Measurements from ENCODE around the gene CCL11.

The CCL11 gene

GRCh38 chr17:34311291-34311690 lies 25.7 kb downstream of the CCL11 start:
- TF ChIP-seq, protein P1, sequence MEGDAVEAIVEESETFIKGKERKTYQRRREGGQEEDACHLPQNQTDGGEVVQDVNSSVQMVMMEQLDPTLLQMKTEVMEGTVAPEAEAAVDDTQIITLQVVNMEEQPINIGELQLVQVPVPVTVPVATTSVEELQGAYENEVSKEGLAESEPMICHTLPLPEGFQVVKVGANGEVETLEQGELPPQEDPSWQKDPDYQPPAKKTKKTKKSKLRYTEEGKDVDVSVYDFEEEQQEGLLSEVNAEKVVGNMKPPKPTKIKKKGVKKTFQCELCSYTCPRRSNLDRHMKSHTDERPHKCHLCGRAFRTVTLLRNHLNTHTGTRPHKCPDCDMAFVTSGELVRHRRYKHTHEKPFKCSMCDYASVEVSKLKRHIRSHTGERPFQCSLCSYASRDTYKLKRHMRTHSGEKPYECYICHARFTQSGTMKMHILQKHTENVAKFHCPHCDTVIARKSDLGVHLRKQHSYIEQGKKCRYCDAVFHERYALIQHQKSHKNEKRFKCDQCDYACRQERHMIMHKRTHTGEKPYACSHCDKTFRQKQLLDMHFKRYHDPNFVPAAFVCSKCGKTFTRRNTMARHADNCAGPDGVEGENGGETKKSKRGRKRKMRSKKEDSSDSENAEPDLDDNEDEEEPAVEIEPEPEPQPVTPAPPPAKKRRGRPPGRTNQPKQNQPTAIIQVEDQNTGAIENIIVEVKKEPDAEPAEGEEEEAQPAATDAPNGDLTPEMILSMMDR (IDR thresholded peaks at IDR 0.05; ENCODE audit: low read depth, low read length, missing control alignments) = no peak
- Histone ChIP-seq H3K27ac (no peak overlapping the region), H3K36me3 (replicated peaks) (no peaks in the 10 kb centered on the region), H3K4me3 (ENCODE audit: low read depth, low read length) (no peak overlapping the region), H3K27me3 (replicated peaks) (no peaks in the 10 kb centered on the region)
- no peak for DNase-seq
- in situ Hi-C loops (cut with HindIII; ENCODE audit: low pct_ligation_motif_present, low sequenced_read_pairs) = no loop called here

GRCh38 chr17:34312080-34312479 lies 26.5 kb downstream of the CCL11 start:
- Histone ChIP-seq H3K27me3 (replicated peaks) (no peaks in the 10 kb centered on the region), H3K4me3 (ENCODE audit: low read depth, low read length) (no peak overlapping the region), H3K36me3 (replicated peaks) (no peaks in the 10 kb centered on the region), H3K27ac (no peak overlapping the region)
- TF ChIP-seq, protein P1 (IDR thresholded peaks at IDR 0.05; ENCODE audit: low read depth, low read length, missing control alignments) = no peak
- DNase-seq = no peak
- in situ Hi-C loops (cut with HindIII; ENCODE audit: low pct_ligation_motif_present, low sequenced_read_pairs) = no loop called here

GRCh38 chr17:34313164-34313563 lies 27.6 kb downstream of the CCL11 start:
- Histone ChIP-seq H3K36me3 (replicated peaks) (no peaks in the 10 kb centered on the region), H3K27me3 (replicated peaks) (no peaks in the 10 kb centered on the region), H3K4me3 (ENCODE audit: low read depth, low read length) (no peak overlapping the region), H3K27ac (no peak overlapping the region)
- in situ Hi-C loops (cut with HindIII; ENCODE audit: low pct_ligation_motif_present, low sequenced_read_pairs) = no loop called here
- TF ChIP-seq, protein P1 (IDR thresholded peaks at IDR 0.05; ENCODE audit: low read depth, low read length, missing control alignments) = no peak
- DNase-seq = no peak

DNA sequence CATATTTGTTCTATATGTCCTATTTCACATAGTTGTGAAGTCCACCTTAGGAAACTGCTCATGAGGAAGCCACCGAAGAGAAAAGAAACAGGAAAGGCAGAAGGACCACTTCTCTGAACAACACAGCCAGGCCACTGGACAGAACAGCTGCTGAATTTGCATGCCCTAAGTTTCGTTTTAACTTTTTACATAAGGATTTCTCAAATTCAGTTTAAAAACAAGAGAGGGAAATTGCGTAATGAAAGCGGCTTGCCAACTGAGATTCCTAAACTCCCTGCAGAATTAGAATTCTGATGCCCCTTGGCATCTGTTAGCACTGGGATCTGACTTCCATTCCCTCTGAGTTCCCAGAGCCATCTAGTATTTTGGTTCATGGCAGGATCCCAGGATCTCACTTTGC lies 28.7 kb downstream of the CCL11 start:
- Histone ChIP-seq H3K27me3 (replicated peaks) (no peaks in the 10 kb centered on the region), H3K36me3 (replicated peaks) (no peaks in the 10 kb centered on the region), H3K4me3 (ENCODE audit: low read depth, low read length) (no peak overlapping the region), H3K27ac (no peak overlapping the region)
- DNase-seq = no peak
- in situ Hi-C loops (cut with HindIII; ENCODE audit: low pct_ligation_motif_present, low sequenced_read_pairs) = no loop called here
- TF ChIP-seq, protein P1 (IDR thresholded peaks at IDR 0.05; ENCODE audit: low read depth, low read length, missing control alignments) = no peak

DNA sequence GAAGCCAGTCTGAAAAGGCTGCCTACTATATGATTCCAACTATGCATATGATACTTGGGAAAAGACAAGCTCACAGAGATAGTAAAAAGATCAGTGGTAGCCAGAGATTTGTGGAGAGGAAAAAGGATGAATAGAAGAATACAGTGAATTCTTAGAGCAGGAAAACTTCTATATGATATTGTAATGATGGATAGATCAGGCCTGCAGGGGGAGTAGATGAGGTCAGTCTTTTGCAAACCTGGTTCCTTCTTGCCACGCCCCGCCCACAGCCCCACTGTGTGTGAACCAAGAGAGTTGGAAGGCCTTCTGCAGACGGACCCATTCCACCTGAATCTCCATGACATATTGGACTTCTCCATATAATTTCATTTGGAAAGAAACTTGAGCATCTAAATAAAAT lies 32.9 kb downstream of the CCL11 start:
- H3K27me3 ChIP-seq (replicated peaks) = no peaks in the 10 kb centered on the region
- no peak overlapping the region for H3K4me3 ChIP-seq (ENCODE audit: low read depth, low read length)
- H3K36me3 ChIP-seq (replicated peaks) = no peaks in the 10 kb centered on the region
- TF ChIP-seq, protein P1 (IDR thresholded peaks at IDR 0.05; ENCODE audit: low read depth, low read length, missing control alignments) = no peak
- H3K27ac ChIP-seq = no peak overlapping the region
- no peak for DNase-seq
- in situ Hi-C loops (cut with HindIII; ENCODE audit: low pct_ligation_motif_present, low sequenced_read_pairs) = no loop called here

- in situ Hi-C loops (cut with HindIII; ENCODE audit: low pct_ligation_motif_present, low sequenced_read_pairs) = no loop called here
- TF ChIP-seq, protein P1 (IDR thresholded peaks at IDR 0.05; ENCODE audit: low read depth, low read length, missing control alignments) = no peak
- Histone ChIP-seq H3K36me3 (replicated peaks) (no peaks in the 10 kb centered on the region), H3K27ac (no peak within 1 kb of the TSS), H3K27me3 (replicated peaks) (no peaks in the 10 kb centered on the region), H3K4me3 (ENCODE audit: low read depth, low read length) (no peak within 1 kb of the TSS)
- DNase-seq = no peak
Observed at GRCh38 chr17:34319039-34319483, 33.5 kb downstream of the CCL11 start, which contains the start of gene CCL8. Gene CCL8, plus strand, starts transcription at chr17:34319435. Its CDS starts 67 bp downstream, at chr17:34319502.
